GM12878 (cell line): ENCODE data around the gene VCPKMT.

Source experiments
- BHLHE40 ChIP-seq, 2 experiments: fragments of 450-650 bp in 1 of 2; IDR thresholded peaks; 2 replicates each; pipeline ENCODE4 v1.6.1; 2011 to 2017; ENCODE audit warnings: low read depth in 2 of 2, borderline replicate concordance in 1 of 2, improper control_type of control experiment in 1 of 2, low read length in 1 of 2, mild to moderate bottlenecking in 1 of 2
- CHD2 ChIP-seq: IDR thresholded peaks from 2 replicates; pipeline ENCODE4 v1.6.1; 2011; ENCODE audit warnings: low read depth, low read length, improper control_type of control experiment, borderline replicate concordance
- CHD4 ChIP-seq: fragments of 200-600 bp; sonication (generic); IDR thresholded peaks from 2 replicates; pipeline ENCODE4 v1.6.1; 2016; ENCODE audit warnings: mild to moderate bottlenecking
- CTCF ChIP-seq, 3 experiments: IDR thresholded peaks in 2 of 3; conservative IDR thresholded peaks in 1 of 3; 2 replicates each; pipeline ENCODE4 v1.5.1; 2011; ENCODE audit warnings: low read depth in 3 of 3, low read length in 3 of 3, mild to moderate bottlenecking in 3 of 3, control low read depth in 2 of 3, moderate library complexity in 2 of 3, inconsistent platforms in 1 of 3, mixed read lengths in 1 of 3; ENCODE audit not compliant: control insufficient read depth in 2 of 3, insufficient read depth in 1 of 3; ENCODE audit errors: extremely low read depth in 1 of 3
- EP300 ChIP-seq, 2 experiments: fragments of 150-350 bp in 1 of 2; IDR thresholded peaks; 2 replicates each; pipeline ENCODE4 v1.6.1; 2011 to 2012; ENCODE audit warnings: low read depth in 2 of 2, low read length in 2 of 2, borderline replicate concordance in 1 of 2, improper control_type of control experiment in 1 of 2, inconsistent platforms in 1 of 2; ENCODE audit not compliant: control insufficient read depth in 1 of 2
- EZH2 ChIP-seq: IDR thresholded peaks from 2 replicates; pipeline ENCODE4 v1.6.1; 2012; ENCODE audit warnings: low read depth, mild to moderate bottlenecking, control low read depth, inconsistent platforms, low read length, borderline replicate concordance; ENCODE audit not compliant: control insufficient read depth
- MTA3 ChIP-seq: IDR thresholded peaks from 2 replicates; pipeline ENCODE4 v1.6.1; 2012; ENCODE audit warnings: low read length, inconsistent platforms, borderline replicate concordance
- MXI1 ChIP-seq: fragments of 150-350 bp; IDR thresholded peaks from 2 replicates; pipeline ENCODE4 v1.6.1; 2011; ENCODE audit warnings: low read depth, mild to moderate bottlenecking, inconsistent platforms, low read length, improper control_type of control experiment
- POLR2A ChIP-seq: IDR thresholded peaks from 2 replicates; pipeline ENCODE4 v1.6.1; 2011; ENCODE audit warnings: low read depth, mild to moderate bottlenecking, low read length
- POLR2AphosphoS5 ChIP-seq: IDR thresholded peaks from 2 replicates; pipeline ENCODE4 v1.6.1; 2011; ENCODE audit warnings: mild to moderate bottlenecking, low read length, inconsistent platforms
- RFX5 ChIP-seq: IDR thresholded peaks from 2 replicates; pipeline ENCODE4 v1.6.1; 2011; ENCODE audit warnings: low read depth, low read length, improper control_type of control experiment
- SIN3A ChIP-seq: IDR thresholded peaks from 2 replicates; pipeline ENCODE4 v1.6.1; 2012; ENCODE audit warnings: low read depth, low read length, improper control_type of control experiment
- SIX5 ChIP-seq: IDR thresholded peaks from 2 replicates; pipeline ENCODE4 v1.6.1; 2011; ENCODE audit warnings: mild to moderate bottlenecking, low read depth, low read length, moderate library complexity; ENCODE audit not compliant: severe bottlenecking

GRCh38 chr14:50088731-50089130 is 27.6 kb downstream of the VCPKMT start:
- TF ChIP-seq RFX5 (no peak), POLR2A (no peak), SIX5 (no peak), MXI1 (no peak), EZH2 (no peak), MTA3 (no peak), EP300 (IDR thresholded peaks at IDR 0.05; ENCODE audit: borderline replicate concordance in 1 of 2, control insufficient read depth in 1 of 2, low read depth in 2 of 2, low read length in 2 of 2) (no peak), POLR2AphosphoS5 (no peak), SIN3A (no peak), CTCF (IDR thresholded peaks at IDR 0.05 in 2 of 3, conservative IDR thresholded peaks at IDR 0.05 in 1 of 3; ENCODE audit: control insufficient read depth in 2 of 3, extremely low read depth in 1 of 3, insufficient read depth in 1 of 3, low read depth in 3 of 3, low read length in 3 of 3) (no peak), CHD2 (no peak), BHLHE40 (IDR thresholded peaks at IDR 0.05; ENCODE audit: borderline replicate concordance in 1 of 2, low read depth in 2 of 2, low read length in 1 of 2) (no peak), CHD4 (no peak)
